ENCODE measurements around the gene AGXT2.

GRCh38 chr5:35047785-35048404 lies at the start of gene AGXT2:
- no peak for TF ChIP-seq POLR2A (IDR thresholded peaks at IDR 0.05)
- TF ChIP-seq, protein P1, sequence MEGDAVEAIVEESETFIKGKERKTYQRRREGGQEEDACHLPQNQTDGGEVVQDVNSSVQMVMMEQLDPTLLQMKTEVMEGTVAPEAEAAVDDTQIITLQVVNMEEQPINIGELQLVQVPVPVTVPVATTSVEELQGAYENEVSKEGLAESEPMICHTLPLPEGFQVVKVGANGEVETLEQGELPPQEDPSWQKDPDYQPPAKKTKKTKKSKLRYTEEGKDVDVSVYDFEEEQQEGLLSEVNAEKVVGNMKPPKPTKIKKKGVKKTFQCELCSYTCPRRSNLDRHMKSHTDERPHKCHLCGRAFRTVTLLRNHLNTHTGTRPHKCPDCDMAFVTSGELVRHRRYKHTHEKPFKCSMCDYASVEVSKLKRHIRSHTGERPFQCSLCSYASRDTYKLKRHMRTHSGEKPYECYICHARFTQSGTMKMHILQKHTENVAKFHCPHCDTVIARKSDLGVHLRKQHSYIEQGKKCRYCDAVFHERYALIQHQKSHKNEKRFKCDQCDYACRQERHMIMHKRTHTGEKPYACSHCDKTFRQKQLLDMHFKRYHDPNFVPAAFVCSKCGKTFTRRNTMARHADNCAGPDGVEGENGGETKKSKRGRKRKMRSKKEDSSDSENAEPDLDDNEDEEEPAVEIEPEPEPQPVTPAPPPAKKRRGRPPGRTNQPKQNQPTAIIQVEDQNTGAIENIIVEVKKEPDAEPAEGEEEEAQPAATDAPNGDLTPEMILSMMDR (IDR thresholded peaks at IDR 0.05): no peak
